OCI-LY3 (cell line): ENCODE results near the gene MED12L.

Experiments used
- H2AFZ ChIP-seq: fragments of 200-600, 300-600 bp; shearing (Covaris generic); 2 replicates; pipeline ENCODE4 v1.6.0; 2014; ENCODE audit warnings: antibody characterized with exemption, low read depth, low read length
- H3K27ac ChIP-seq: fragments of 200-600, 300-600 bp; sonication (generic); 2 replicates; pipeline ENCODE4 v1.5.1; 2014; ENCODE audit warnings: mild to moderate bottlenecking, low read length, moderate library complexity, mixed read lengths
- H3K27me3 ChIP-seq: fragments of 200-600, 300-600 bp; sonication (generic); 2 replicates; pipeline ENCODE4 v1.6.1; 2014; ENCODE audit warnings: low read depth, low read length, mixed read lengths
- H3K36me3 ChIP-seq: fragments of 200-600, 300-600 bp; sonication (generic); replicated peaks from 2 replicates; pipeline ENCODE3; 2014; ENCODE audit warnings: low read depth, low read length, mixed read lengths
- H3K4me1 ChIP-seq: fragments of 300-600, 200-600 bp; sonication (generic); 2 replicates; pipeline ENCODE4 v1.6.1; 2014; ENCODE audit warnings: low read length, mixed read lengths
- H3K4me2 ChIP-seq: fragments of 200-600, 300-600 bp; sonication (generic); 2 replicates; pipeline ENCODE4 v1.6.1; 2014; ENCODE audit warnings: low read length, mixed read lengths
- H3K4me3 ChIP-seq: fragments of 300-600, 200-600 bp; sonication (generic); 2 replicates; pipeline ENCODE4 v1.5.1; 2014; ENCODE audit warnings: antibody characterized with exemption, mild to moderate bottlenecking, low read length, moderate library complexity
- H3K79me2 ChIP-seq: fragments of 300-600, 200-600 bp; shearing (Covaris generic); 2 replicates; pipeline ENCODE4 v1.6.1; 2014; ENCODE audit warnings: mild to moderate bottlenecking, low read length, mixed read lengths
- H3K9ac ChIP-seq: fragments of 300-600, 200-600 bp; shearing (Covaris generic); 2 replicates; pipeline ENCODE4 v1.6.0; 2014; ENCODE audit warnings: mild to moderate bottlenecking, low read length, moderate library complexity
- H3K9me3 ChIP-seq: fragments of 200-600, 300-600 bp; shearing (Covaris generic); 2 replicates; pipeline ENCODE4 v1.6.1; 2014; ENCODE audit warnings: low read length, mixed read lengths; ENCODE audit not compliant: insufficient read depth
- H4K20me1 ChIP-seq: fragments of 200-600, 300-600 bp; sonication (generic); 2 replicates; pipeline ENCODE4 v1.6.1; 2016; ENCODE audit warnings: low read length, mixed read lengths; ENCODE audit not compliant: insufficient read depth
- EZH2phosphoT487 ChIP-seq: fragments of 200-600 bp; shearing (Covaris generic); IDR thresholded peaks from 2 replicates; pipeline ENCODE4 v1.6.1; 2018; ENCODE audit warnings: antibody characterized with exemption, mixed run types, low read depth
- TF ChIP-seq, protein P1 (sequence below): fragments of 200-600, 300-600 bp; sonication (generic); IDR thresholded peaks from 2 replicates; pipeline ENCODE4 v1.5.1; 2014; ENCODE audit warnings: antibody characterized with exemption, low read length, low read depth

The MED12L gene

DNA sequence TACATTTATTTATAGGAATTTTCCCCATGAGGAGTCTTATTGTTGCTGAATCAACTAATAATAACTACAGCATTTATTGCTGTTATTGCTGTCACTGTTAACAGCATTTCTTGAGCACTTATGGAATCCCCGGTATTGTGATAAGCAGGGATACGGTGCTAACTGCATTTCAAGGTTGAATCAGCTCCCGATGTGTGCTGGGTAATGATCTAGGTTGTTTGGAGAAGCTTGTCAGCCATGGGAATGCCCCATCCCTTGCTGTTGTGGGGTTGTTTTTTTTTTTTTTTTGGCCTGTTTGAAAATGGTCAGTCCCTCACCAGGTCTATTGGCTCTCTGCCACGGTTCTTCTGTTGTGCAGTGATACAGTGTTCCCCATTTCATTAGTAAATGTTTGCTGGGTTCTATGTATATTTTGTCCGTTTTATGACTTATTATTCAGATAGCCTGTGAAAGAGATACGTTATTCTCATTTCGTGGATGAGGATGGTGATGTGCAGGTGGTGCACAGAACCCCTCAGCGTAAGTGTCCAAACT lies 48.5 kb downstream of the MED12L start:
- Histone ChIP-seq H2AFZ (no peak overlapping the region), H3K36me3 (no peaks in the 10 kb centered on the region), H3K27me3 (no peaks in the 10 kb centered on the region), H3K4me1 (peaks cover 28% of the 10 kb centered on the region), H3K27ac (no peak overlapping the region), H3K4me3 (no peak overlapping the region), H3K4me2 (no peak overlapping the region), H3K9me3 (no peaks in the 10 kb centered on the region), H3K9ac (no peak overlapping the region), H3K79me2 (no peaks in the 10 kb centered on the region), H4K20me1 (no peaks in the 10 kb centered on the region)
- no peak for TF ChIP-seq EZH2phosphoT487
- TF ChIP-seq, protein P1, sequence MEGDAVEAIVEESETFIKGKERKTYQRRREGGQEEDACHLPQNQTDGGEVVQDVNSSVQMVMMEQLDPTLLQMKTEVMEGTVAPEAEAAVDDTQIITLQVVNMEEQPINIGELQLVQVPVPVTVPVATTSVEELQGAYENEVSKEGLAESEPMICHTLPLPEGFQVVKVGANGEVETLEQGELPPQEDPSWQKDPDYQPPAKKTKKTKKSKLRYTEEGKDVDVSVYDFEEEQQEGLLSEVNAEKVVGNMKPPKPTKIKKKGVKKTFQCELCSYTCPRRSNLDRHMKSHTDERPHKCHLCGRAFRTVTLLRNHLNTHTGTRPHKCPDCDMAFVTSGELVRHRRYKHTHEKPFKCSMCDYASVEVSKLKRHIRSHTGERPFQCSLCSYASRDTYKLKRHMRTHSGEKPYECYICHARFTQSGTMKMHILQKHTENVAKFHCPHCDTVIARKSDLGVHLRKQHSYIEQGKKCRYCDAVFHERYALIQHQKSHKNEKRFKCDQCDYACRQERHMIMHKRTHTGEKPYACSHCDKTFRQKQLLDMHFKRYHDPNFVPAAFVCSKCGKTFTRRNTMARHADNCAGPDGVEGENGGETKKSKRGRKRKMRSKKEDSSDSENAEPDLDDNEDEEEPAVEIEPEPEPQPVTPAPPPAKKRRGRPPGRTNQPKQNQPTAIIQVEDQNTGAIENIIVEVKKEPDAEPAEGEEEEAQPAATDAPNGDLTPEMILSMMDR: no peak

DNA sequence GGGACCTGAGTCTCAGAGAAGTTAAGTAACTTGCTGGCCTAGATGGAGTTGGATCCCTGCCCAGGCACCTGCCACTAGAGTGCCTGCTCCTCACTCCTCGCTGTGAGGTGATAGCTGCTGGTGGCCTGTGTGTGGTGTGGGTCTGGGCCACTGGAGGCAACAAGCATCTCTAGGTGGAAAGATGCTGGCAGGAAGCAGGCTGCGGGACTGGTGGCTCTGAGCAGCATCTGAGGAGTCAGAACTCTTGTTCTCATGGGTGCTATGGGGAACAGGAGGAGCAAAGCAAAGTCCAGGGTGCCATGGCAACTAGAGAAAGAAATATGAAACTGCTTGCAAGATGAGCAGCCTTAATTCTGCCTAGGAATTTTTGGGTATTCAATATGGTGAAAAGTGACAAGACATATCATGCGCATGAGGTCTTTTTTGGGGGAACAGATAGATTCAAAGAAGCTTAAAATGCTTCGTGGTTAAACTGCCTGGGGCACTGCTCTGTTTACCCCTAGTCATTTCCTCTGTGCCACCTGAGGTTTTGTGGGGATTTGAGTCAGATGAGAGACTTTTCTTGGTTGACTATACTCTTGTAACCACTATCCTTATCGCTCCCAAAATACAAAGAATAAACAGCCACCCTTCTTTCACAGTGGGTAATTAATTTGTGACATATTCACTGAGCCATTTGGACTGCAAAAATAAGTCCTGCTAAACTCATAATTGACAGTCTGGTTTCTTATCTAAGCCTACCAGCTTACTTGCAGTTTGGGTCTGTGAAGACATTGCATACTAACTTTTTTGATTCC lies 50.3 kb downstream of the MED12L start:
- no peak overlapping the region; the same call in 1 of the 2 replicates for H3K27ac ChIP-seq
- TF ChIP-seq, protein P1: no peak
- no peak for TF ChIP-seq EZH2phosphoT487
- peaks cover 28% of the 10 kb centered on the region for H3K4me1 ChIP-seq
- H3K9me3 ChIP-seq: no peaks in the 10 kb centered on the region
- no peaks in the 10 kb centered on the region for H3K27me3 ChIP-seq
- H3K4me3 ChIP-seq: peak overlapping the region; percentile 20; the same call in 1 of the 2 replicates
- H3K79me2 ChIP-seq: no peaks in the 10 kb centered on the region
- no peaks in the 10 kb centered on the region for H3K36me3 ChIP-seq
- no peaks in the 10 kb centered on the region for H4K20me1 ChIP-seq
- peak overlapping the region; percentile 71 for H3K4me2 ChIP-seq
- no peak overlapping the region for H3K9ac ChIP-seq
- H2AFZ ChIP-seq: no peak overlapping the region

DNA sequence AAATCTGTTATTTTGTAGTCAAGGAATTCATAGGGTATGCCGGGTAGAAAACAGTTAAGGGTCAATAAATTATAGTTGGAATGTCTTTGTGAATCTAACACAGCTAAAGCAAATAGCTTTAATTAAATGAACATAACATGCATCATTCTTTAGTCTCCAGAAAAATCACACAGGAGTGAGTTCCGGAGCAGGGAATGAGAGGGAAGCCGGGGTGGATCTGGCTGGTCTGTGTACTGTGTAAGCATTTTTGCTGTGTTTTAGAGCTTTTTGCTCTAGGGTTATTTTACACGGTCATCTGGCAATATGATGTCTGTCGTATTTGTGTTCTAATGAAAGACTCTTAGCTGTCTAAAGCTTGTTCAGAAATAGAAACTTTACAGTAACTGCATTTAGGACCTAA lies 57.5 kb downstream of the MED12L start:
- no peaks in the 10 kb centered on the region for H3K79me2 ChIP-seq
- no peaks in the 10 kb centered on the region for H3K9me3 ChIP-seq
- no peak overlapping the region for H2AFZ ChIP-seq
- H3K4me3 ChIP-seq: no peak overlapping the region
- H3K36me3 ChIP-seq: no peaks in the 10 kb centered on the region
- H3K27ac ChIP-seq: no peak overlapping the region
- H3K9ac ChIP-seq: no peak overlapping the region
- H3K4me2 ChIP-seq: no peak overlapping the region
- no peaks in the 10 kb centered on the region for H3K27me3 ChIP-seq
- H4K20me1 ChIP-seq: no peaks in the 10 kb centered on the region
- peaks cover 32% of the 10 kb centered on the region for H3K4me1 ChIP-seq
- no peak for TF ChIP-seq EZH2phosphoT487

DNA sequence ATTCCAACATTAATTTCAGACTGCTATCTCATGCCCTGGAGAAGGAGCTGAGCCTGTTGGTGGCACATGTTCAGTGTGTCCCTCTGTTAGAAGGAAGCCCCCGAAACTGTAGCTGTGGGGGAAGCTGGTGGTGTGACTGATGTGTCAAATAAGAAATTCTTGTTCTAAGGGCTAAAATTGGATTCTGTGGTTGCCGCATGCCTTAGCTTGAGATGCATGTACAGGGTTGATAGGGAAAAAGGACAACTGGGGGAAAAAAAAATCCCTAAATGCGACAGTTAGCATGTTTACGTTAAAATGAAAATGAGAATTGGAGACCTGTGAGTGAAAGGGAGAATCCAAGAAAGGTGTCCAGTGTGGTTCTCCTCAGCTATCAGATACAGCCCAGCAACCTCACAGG lies 58.6 kb downstream of the MED12L start:
- Histone ChIP-seq H3K79me2 (no peaks in the 10 kb centered on the region), H2AFZ (no peak overlapping the region), H3K4me1 (peaks cover 32% of the 10 kb centered on the region)

More for the DNA sequence above, 58.6 kb downstream of the MED12L start:
- H3K36me3 ChIP-seq: no peaks in the 10 kb centered on the region
- no peak overlapping the region for H3K27ac ChIP-seq
- no peak overlapping the region for H3K4me2 ChIP-seq
- no peak overlapping the region for H3K9ac ChIP-seq
- no peak overlapping the region for H3K4me3 ChIP-seq
- H4K20me1 ChIP-seq: no peaks in the 10 kb centered on the region
- no peaks in the 10 kb centered on the region for H3K27me3 ChIP-seq
- no peaks in the 10 kb centered on the region for H3K9me3 ChIP-seq
- TF ChIP-seq EZH2phosphoT487: no peak
- TF ChIP-seq, protein P1: no peak
